Cardiac fibroblast (primary cell): ENCODE results near the gene FGF21.
A peak's percentile ranks its signal among the peaks of the same experiment; 100 is the strongest.

ENCODE experiments used
- DNase-seq, 2 donors: peaks; one replicate each; pipeline versions ENCODE4 v3.0.0 to v3.0.0-alpha.2; 2010; ENCODE audit warnings: low read depth in 2 of 2
- H3K4me3 ChIP-seq, 2 donors: replicated peaks in 1 of 2; 1 replicate in 1 of 2; 2 replicates in 1 of 2; pipeline ENCODE4 v1.5.1; 2011; ENCODE audit warnings: low read depth in 2 of 2, low read length in 2 of 2, mild to moderate bottlenecking in 2 of 2, moderate library complexity in 1 of 2
- CTCF ChIP-seq: IDR thresholded peaks from one replicate; pipeline ENCODE4 v1.5.1; 2011; ENCODE audit warnings: low read depth, mild to moderate bottlenecking, low read length, inconsistent platforms

Gene FGF21

GRCh38 chr19:48804496-48804895 is 49.2 kb downstream of the FGF21 start:
- H3K4me3 ChIP-seq, result no peak overlapping the region
- no peak for TF ChIP-seq CTCF
- DNase-seq, result no peak

GRCh38 chr19:48805452-48805851 is 50.1 kb downstream of the FGF21 start:
- H3K4me3 ChIP-seq, result no peak overlapping the region
- no peak for TF ChIP-seq CTCF
- DNase-seq, result no peak

GRCh38 chr19:48806518-48806817 is 51.1 kb downstream of the FGF21 start:
- no peak overlapping the region for H3K4me3 ChIP-seq
- DNase-seq, result no peak
- TF ChIP-seq CTCF, result no peak

- no peak for TF ChIP-seq CTCF
- peak; percentile 59 to 60 for DNase-seq
- H3K4me3 ChIP-seq, result no peak overlapping the region
Observed at GRCh38 chr19:48806818-48807589, 51.7 kb downstream of the FGF21 start.

GRCh38 chr19:48807590-48808308 is 52.4 kb downstream of the FGF21 start:
- H3K4me3 ChIP-seq, result no peak overlapping the region
- no peak for DNase-seq
- TF ChIP-seq CTCF, result no peak
